Neutrophil (primary cell): ENCODE measurements around the gene ABLIM2.

Experiments used
- H3K27ac ChIP-seq: fragments of 200-600 bp; sonication (generic); 2 replicates; pipeline ENCODE4 v1.5.1; 2016; ENCODE audit warnings: mild to moderate bottlenecking, moderate library complexity
- H3K27me3 ChIP-seq: fragments of 200-600 bp; sonication (generic); 2 replicates; pipeline ENCODE4 v1.6.0; 2016; ENCODE audit warnings: mild to moderate bottlenecking
- H3K36me3 ChIP-seq: fragments of 200-600 bp; sonication (generic); 2 replicates; pipeline ENCODE4 v1.5.1; 2017
- H3K4me1 ChIP-seq, 2 experiments: fragments of 200-600 bp in 1 of 2; sonication (generic) in 1 of 2; 1 replicate in 1 of 2; 2 replicates in 1 of 2; pipeline versions ENCODE4 v1.5.1 to v1.6.1; 2013 to 2016; ENCODE audit warnings: low read depth in 1 of 2, low read length in 1 of 2, mild to moderate bottlenecking in 1 of 2, moderate library complexity in 1 of 2; ENCODE audit not compliant: control insufficient read depth in 1 of 2, insufficient read depth in 1 of 2
- H3K4me3 ChIP-seq, 2 experiments: fragments of 200-600 bp in 1 of 2; sonication (generic) in 1 of 2; 1 replicate in 1 of 2; 2 replicates in 1 of 2; pipeline ENCODE4 v1.5.1; 2013 to 2016; ENCODE audit warnings: low read depth in 1 of 2, low read length in 1 of 2, mild to moderate bottlenecking in 1 of 2, moderate library complexity in 1 of 2
- H3K9me3 ChIP-seq: fragments of 200-600 bp; sonication (generic); 2 replicates; pipeline ENCODE4 v1.5.1; 2016
- CTCF ChIP-seq: fragments of 200-600 bp; sonication (generic); IDR thresholded peaks from 2 replicates; pipeline ENCODE4 v1.5.1; 2016; ENCODE audit warnings: antibody characterized with exemption

Gene ABLIM2

GRCh38 chr4:8028368-8028767 lies 130.2 kb downstream of the ABLIM2 start:
- Histone ChIP-seq H3K27me3 (peaks cover 6% of the 10 kb centered on the region), H3K27ac (no peak overlapping the region), H3K9me3 (no peaks in the 10 kb centered on the region), H3K4me3 (no peak overlapping the region), H3K36me3 (no peaks in the 10 kb centered on the region), H3K4me1 (no peaks in the 10 kb centered on the region)
- TF ChIP-seq CTCF, result no peak

- Histone ChIP-seq H3K36me3 (no peaks in the 10 kb centered on the region), H3K27me3 (no peaks in the 10 kb centered on the region), H3K27ac (no peak overlapping the region), H3K9me3 (no peaks in the 10 kb centered on the region), H3K4me1 (no peaks in the 10 kb centered on the region), H3K4me3 (no peak overlapping the region)
- TF ChIP-seq CTCF, result no peak
Observed at GRCh38 chr4:8026453-8026852, 132.2 kb downstream of the ABLIM2 start.

- H3K36me3 ChIP-seq, result no peaks in the 10 kb centered on the region
- H3K4me1 ChIP-seq, result no peaks in the 10 kb centered on the region
- no peak overlapping the region for H3K4me3 ChIP-seq
- no peak overlapping the region for H3K27ac ChIP-seq
- H3K27me3 ChIP-seq, result no peaks in the 10 kb centered on the region
- no peaks in the 10 kb centered on the region for H3K9me3 ChIP-seq
- TF ChIP-seq CTCF, result no peak
Observed at GRCh38 chr4:8025668-8026067, 132.9 kb downstream of the ABLIM2 start.

GRCh38 chr4:8024073-8024786 lies 134.4 kb downstream of the ABLIM2 start:
- TF ChIP-seq CTCF, result no peak
- Histone ChIP-seq H3K36me3 (no peaks in the 10 kb centered on the region), H3K4me3 (no peak overlapping the region), H3K9me3 (no peaks in the 10 kb centered on the region), H3K4me1 (no peaks in the 10 kb centered on the region), H3K27ac (no peak overlapping the region), H3K27me3 (peaks cover 14% of the 10 kb centered on the region)

DNA sequence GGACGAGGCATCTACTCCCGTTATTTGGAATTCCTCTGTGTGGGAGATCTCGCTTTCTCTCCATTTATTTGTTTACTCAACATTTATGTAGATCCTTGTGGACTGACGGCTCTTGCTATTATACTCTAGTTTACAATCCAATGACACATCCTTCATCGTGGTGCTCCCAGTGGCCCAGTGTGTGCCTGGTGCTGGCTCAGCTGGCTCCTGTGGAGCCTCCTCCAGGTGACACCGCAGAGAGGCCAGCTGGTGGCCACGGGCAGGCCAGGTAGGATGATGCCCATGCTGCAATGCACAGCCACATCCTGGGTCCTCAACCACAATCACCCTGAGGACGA lies 134.9 kb downstream of the ABLIM2 start:
- H3K27me3 ChIP-seq, result peaks cover 20% of the 10 kb centered on the region
- no peak for TF ChIP-seq CTCF
- no peaks in the 10 kb centered on the region for H3K36me3 ChIP-seq
- H3K27ac ChIP-seq, result no peak overlapping the region
- no peak overlapping the region for H3K4me3 ChIP-seq
- H3K4me1 ChIP-seq, result no peaks in the 10 kb centered on the region
- H3K9me3 ChIP-seq, result no peaks in the 10 kb centered on the region
